ENCODE results near the gene PTPN21. TPM values are rescaled to one million over a fixed set of nuclear protein-coding genes. Genes with fewer than 3 reads are reported as not detected.

The PTPN21 gene
- 0.58 and 3.7 TPM in 2 replicates for total RNA-seq (2014; rRNA removed; shearing (Covaris generic); ENCODE audit: low replicate concordance)

DNA sequence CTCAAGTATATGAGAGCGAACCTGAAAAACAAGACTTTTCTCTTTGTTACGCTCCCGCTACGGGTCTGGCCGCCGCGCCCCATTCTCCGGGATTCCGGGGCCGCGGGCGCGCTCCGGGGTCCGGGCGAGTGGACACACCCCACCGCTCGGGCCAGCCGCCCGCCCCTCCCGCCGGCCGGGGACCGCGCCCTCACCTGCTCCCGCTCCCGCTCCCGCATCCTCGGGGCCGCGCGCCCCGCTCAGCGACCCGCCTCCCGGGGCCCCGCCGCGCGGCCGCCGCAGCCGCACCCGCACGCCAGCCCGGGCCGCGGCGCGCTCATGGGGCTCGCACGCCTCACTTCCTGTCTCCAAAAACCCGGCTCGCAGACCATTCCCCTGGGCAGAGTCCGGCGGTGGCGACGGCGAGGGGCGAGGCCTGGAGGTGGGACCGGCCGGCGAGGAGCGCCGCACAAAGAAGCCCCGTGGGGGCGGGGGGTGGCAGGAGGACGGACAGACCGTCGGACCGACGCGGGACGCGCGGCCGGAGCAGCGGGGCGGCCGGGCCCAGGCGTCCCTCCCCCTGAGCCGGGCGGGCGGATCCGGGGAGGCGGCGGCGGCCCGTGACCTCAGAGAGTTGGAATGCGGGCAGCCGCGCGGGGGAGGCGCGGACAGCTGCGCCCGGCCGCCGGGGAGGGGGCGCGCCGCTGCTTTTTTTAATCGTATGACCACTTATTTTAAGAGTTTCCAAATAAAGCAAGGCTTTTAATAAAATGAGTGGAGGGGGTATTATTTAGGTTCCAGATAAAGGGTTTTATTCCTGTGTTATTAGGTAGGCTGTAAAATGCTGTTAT, at the start of gene PTPN21:
Gene PTPN21, minus strand, starts transcription at position 551 of the 830 bp plus-strand sequence. CDS start 4,590 bp downstream, outside the sequence.
- in situ Hi-C loops (cut with HindIII; ENCODE audit: low pct_unique_long_range_greater_than_20kb, low sequenced_read_pairs), result no loop called here

DNA sequence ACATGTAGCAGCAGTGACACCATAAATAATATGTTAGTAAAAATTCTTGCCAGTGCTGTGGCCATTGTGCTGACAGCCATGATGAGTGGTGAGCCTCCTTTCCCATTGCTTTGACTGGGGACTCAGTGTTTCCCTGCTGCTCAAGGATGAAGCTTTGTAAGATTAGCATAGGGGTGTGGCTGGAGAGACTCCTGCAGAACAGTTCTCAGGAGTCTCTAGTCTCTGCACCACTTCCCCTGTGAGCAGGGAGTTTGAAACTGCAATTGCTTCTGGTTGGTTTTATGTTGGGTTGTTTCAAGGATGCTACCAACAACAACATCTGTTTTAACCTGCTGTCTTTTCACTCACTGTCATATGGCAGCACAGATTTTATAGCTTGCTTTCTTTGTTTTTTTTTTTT, 49.4 kb upstream of the PTPN21 start:
- no peak for DNase-seq (ENCODE audit: low read depth)
- in situ Hi-C loops (cut with HindIII; ENCODE audit: low pct_unique_long_range_greater_than_20kb, low sequenced_read_pairs), result no loop called here

More for the DNA sequence above, at the start of gene PTPN21:
- DNase-seq (ENCODE audit: low read depth), result peak; percentile 74

DNA sequence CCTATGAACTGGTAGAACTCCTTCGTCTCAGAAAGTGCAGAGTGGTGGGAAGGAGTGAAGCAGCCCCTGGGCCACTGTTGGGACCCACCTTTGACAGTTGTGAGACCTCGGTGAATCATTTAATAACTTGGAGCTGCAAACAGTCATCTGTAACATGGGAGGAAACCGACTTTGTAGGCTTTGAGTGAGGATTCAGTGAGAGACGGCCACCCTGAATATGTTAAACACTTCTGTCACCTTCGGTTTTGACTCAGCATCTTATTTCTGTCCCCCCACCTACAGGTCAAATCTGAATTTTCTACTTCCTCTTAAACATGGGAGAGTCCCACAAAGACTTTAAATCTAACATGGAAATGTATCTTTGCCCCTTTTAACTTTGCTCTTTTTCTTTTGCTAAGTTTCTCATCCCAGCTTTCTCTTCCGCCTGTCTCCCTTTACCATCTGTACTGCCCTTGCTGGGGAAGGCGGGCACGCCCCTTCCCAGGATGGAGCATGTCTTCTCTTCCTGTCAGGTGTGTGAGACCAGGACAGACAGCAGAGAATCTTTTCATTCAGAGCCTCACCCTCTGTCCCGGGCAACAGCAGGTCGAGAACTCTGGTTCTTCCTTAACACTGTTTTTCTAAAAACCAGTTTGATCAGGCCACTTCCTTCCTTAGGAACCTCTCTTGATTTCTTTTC, 45.1 kb upstream of the PTPN21 start:
- DNase-seq (ENCODE audit: low read depth), result no peak
- in situ Hi-C loops (cut with HindIII; ENCODE audit: low pct_unique_long_range_greater_than_20kb, low sequenced_read_pairs), result no loop called here

DNA sequence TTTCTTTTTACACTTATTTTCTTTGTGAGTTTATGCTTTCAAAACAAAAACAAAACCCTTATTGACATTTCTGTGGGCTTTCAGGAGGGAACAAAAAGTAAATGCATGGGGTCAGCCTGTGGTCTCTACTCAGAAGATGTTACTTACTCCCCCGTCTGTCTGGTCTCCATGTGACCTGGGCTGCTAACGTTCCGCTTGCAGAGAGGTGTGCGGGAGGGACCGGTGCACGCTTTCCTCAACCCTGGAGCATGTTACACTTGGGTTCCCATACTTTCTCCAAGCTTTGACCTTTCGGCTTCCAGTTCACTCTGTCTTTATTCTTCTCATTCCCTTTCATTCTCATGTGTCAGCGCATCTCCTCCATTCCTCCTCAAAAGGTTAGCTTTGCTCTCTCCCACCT, 44.5 kb upstream of the PTPN21 start:
- DNase-seq (ENCODE audit: low read depth), result no peak
- in situ Hi-C loops (cut with HindIII; ENCODE audit: low pct_unique_long_range_greater_than_20kb, low sequenced_read_pairs), result no loop called here

DNA sequence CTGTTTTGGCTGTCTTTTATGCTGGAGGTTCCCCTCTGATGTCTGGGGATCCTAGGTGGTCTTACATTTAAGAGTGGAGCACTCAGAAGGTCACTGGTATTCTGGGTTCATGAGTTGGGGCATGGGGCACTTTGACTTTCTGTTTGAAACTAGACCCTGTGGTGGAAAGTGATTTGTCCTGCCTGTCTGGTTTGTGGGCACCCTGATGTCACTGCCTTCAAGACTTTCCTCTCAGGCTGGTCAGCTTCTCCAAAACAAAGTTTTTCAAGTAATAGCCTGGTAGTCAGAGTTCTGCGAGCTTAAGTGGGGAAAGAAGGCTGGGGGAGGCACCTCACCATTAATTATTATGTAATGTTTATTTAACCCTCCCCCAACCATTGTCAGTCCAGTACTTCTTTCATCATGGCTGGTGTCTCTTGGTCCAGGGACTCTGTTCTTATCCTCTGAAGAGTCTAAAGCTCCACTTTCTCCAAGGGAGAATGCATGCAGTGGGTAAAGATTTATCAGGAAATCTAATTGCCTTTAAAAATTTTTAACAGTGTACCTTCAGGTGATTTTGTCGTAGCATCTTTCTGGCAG, 43.4 kb upstream of the PTPN21 start:
- in situ Hi-C loops (cut with HindIII; ENCODE audit: low pct_unique_long_range_greater_than_20kb, low sequenced_read_pairs), result no loop called here
- DNase-seq (ENCODE audit: low read depth), result no peak

DNA sequence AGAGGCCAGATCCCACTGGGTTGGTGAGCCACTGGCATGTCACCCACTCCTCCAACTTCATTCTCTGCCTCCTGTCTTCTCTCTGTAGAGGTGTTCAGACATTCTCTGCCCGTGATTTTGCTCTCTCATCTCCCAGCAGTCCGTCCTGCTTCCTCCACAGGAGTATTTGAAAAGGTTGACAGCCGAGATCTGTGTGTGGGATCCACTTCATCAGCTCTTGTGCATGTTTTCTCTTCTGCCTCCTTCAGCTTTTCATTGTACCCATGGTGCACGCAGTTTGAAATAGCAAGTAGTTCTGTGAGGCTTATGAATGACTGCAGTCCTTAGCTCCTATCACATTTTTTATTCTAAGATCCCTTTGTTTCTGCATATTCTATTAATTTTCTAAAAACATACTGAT, 42.8 kb upstream of the PTPN21 start:
- no peak for DNase-seq (ENCODE audit: low read depth)
- in situ Hi-C loops (cut with HindIII; ENCODE audit: low pct_unique_long_range_greater_than_20kb, low sequenced_read_pairs), result no loop called here

DNA sequence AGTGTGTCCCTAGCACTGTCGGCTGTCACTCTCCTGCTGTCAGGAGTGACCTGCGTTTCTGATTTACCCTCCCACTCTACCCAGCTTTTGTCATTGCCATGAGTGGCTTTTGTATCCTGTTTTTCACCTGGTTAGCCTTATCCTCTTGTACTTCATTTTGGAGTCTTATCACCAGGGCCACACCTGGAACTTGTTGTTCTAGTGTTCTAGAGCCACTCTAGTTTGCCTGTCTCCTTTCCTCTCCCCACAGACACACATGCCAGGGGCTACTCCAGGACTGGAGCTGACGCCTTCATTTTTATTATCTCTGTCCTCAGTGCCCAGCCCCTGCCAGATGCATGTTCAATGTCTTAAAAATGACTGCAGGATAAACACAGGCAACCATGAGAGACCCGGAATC, 42.2 kb upstream of the PTPN21 start:
- in situ Hi-C loops (cut with HindIII; ENCODE audit: low pct_unique_long_range_greater_than_20kb, low sequenced_read_pairs), result no loop called here
- no peak for DNase-seq (ENCODE audit: low read depth)

DNA sequence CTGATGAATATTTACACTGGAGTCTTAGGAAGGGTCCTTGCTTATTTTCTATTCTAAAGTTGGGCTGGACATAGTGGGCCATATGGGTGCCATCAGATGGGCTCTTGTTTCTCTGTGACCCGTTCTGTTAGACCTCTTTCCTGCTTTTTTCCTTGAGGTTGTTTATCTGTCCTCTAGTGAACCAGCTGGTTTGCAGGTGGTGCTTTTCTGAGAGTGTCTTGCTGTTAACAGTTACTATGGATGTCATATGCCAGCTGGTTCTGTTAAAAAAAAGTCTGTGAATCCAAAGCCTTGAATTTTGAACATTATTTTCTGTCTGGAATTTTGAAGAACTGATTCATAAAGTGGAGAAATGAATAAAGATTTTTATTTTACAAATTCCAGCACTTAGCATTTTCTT, 37.2 kb upstream of the PTPN21 start:
- in situ Hi-C loops (cut with HindIII; ENCODE audit: low pct_unique_long_range_greater_than_20kb, low sequenced_read_pairs), result no loop called here
- no peak for DNase-seq (ENCODE audit: low read depth)

DNA sequence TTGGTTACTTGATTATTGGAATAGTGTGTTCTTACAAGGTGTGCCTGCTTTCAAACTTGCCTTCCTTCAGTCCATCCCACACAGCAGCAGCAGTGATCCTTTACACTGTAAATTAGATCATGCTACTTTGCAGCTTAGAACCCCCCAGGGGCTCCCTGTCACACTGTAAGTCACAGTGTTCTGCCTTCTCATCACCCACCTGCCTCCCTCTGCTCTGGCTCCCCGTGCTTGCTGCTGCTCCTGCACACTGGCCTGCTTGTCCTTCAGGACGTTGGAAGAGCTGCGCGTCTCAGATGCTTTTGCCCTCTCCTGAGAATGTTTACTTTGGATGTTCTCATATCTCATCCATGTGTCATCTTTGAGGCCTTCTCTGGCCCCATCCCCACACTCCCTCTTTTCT, 35.4 kb upstream of the PTPN21 start:
- DNase-seq (ENCODE audit: low read depth), result no peak
- in situ Hi-C loops (cut with HindIII; ENCODE audit: low pct_unique_long_range_greater_than_20kb, low sequenced_read_pairs), result no loop called here

DNA sequence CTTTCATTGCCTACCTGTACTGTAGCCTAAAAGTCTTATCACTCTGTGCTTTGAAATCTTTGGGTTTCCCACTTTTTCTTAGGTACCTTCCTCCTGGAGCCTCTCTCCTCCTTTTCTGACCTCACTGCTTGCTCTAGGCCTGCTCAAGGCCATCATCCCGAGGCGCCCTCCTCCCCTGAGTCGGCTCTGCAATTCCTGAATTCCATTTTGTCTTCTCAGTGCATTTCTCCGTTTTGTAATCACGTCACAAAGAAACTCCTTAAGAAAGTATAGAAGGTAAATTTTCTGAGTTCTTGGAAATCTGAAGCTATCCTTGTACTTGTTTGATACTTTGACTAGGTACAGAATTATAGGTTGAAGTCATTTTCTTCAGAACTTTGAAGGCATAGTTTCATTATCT, 33.3 kb upstream of the PTPN21 start:
- no peak for DNase-seq (ENCODE audit: low read depth)
- in situ Hi-C loops (cut with HindIII; ENCODE audit: low pct_unique_long_range_greater_than_20kb, low sequenced_read_pairs), result no loop called here

DNA sequence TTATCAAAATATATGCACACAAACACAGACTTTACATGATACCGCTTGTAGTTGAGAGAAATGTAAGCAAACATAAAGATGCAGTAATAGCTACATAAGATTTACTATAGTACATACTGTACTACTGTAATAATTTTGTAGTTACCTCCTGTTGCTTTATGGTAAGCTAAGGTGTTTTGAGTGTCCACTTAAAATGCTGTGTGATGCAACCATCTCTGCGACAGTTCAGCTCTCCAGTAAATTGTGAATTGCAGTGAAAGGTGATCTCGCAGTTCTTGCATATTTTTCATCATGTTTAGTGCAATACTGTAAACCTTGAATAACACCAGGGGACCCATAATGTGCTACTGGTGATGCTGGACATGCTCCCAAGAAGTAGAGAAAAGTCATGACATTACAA, 29.6 kb upstream of the PTPN21 start:
- DNase-seq (ENCODE audit: low read depth), result no peak
- in situ Hi-C loops (cut with HindIII; ENCODE audit: low pct_unique_long_range_greater_than_20kb, low sequenced_read_pairs), result no loop called here

DNA sequence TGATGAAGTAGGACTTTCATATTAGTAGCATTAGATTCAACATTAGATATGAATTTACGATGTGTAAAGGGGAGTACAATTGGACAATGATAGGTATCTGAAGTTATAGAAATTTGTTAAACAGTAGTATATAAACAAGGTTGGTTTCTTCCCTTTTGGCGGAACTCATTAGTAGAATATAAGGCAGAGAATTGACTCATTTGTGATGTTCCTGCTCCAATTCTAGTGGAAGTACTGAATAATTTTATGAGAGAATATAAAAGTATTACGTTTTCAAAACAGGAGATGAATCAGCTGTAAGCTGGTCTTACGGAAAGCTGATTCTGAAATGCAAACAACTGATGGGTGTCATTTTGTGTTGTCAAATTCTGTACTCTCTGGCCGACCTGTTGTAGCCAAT, 21.4 kb upstream of the PTPN21 start:
- DNase-seq (ENCODE audit: low read depth), result no peak
- in situ Hi-C loops (cut with HindIII; ENCODE audit: low pct_unique_long_range_greater_than_20kb, low sequenced_read_pairs), result no loop called here

DNA sequence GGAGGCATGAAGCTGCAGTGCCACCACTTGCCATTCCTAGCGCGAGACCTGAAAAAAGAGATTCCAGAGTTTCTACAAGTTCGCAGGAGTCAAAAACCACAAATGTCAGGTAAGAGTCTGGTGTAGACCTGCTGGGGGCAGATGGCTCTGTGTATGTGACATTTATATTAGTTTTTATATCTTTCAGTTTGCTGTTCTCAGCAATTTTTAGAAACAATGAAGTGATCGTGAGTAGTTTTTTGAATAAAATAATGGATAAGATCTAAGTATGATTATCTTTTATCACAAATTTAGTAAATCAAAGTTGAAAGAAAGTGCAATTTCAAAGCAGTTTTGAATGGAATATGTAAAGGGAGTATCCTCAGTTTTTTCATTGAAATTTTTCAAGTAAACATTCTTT, 17.3 kb upstream of the PTPN21 start:
- in situ Hi-C loops (cut with HindIII; ENCODE audit: low pct_unique_long_range_greater_than_20kb, low sequenced_read_pairs), result no loop called here
- DNase-seq (ENCODE audit: low read depth), result no peak

DNA sequence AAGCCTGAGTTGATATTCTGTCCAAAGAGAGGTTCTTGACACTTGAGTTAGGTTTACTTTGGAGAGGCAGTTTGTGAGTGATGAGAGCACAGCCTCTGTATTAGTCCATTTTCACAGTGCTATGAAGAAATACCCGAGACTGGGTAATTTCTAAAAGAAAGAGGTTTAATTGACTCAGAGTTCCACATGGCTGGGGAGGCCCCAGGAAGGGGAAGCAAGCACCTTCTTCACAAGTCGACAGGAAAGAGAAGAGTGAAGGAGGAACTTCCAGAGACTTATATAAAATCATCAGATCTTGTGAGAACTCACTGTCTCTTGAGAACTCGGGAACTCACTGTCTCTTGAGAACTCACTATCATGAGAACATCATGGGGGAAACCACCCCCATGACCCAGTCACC, 13.4 kb upstream of the PTPN21 start:
- DNase-seq (ENCODE audit: low read depth), result no peak
- in situ Hi-C loops (cut with HindIII; ENCODE audit: low pct_unique_long_range_greater_than_20kb, low sequenced_read_pairs), result no loop called here

DNA sequence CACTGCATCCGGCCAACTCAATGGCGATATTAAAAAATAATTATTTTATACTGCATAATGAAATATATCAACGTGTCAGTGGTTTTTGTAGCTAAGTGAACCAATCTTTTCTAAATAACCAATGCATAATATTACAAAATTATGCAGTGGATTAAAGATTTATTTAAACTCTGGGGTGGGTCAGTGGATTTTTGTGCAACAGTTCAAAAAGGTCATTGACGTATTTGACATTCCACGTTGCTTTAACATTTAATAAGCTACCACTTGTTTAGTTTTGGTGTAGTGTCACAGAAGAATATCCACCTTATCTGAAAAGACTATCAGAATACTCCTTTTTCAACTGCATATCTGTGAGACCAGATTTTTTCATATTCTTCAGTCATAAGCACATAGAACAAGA, 10.6 kb upstream of the PTPN21 start:
- no peak for DNase-seq (ENCODE audit: low read depth)
- in situ Hi-C loops (cut with HindIII; ENCODE audit: low pct_unique_long_range_greater_than_20kb, low sequenced_read_pairs), result no loop called here

DNA sequence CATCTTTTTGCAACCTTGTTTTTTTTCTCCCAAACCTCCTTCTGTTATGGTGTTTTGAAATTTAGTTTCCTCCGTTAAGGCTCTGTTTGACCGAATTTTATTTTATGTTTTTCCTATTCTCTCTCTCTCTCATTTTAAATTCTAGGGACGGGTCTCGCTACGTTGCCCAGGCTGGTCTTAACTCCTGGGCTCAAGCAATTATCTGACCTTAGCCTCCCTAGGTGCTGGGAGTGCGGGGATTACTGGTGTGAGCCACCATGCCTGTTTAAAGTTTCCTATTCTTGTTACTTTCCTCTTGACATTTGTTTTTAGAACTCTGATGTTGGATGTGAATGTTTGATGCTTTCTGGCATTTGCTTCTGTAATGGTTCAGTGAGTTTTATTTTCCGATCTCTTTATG, 9.0 kb upstream of the PTPN21 start:
- DNase-seq (ENCODE audit: low read depth), result no peak
- in situ Hi-C loops (cut with HindIII; ENCODE audit: low pct_unique_long_range_greater_than_20kb, low sequenced_read_pairs), result no loop called here

DNA sequence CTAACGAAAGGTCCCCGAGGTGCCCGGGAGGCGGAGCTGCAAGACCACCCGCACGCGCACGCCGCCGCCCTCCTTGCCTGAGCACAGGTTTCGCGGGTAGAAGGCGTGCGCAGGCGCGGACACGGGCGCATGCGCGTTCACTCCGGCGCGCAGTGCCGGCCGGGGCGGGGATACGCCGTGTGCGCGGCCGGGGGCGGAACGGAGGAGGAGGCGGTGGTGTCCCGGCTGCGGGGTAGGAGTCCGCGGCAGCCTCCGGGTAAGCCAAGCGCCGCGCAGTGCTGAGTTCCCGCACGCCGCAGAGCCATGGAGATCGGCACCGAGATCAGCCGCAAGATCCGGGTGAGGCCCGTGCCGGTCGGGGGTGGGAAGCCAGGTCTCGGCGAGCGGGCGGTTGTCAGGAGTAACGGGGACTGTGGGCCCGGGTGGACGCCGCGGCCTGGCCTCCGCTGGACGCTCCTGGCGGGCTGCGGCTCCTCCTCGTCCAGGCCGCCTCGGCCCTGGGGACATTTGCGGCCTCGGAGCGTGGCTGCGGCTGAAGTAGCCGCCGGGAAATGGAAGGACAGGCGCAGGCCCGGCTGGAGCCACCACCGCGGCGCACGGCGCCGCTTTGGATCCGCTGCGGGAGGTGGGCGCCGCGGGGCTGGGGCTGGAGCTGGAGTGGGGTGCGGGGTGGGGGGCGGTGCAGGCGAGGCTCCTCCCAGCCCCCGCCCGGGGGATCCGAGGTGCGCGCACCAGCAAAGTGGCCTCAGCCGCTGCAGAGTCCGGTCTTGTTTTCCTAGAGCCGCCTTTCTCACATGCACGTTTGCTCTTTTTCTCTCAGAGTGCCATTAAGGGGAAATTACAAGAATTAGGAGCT, 8.3 kb upstream of the PTPN21 start, which contains the start of gene ZC3H14:
Gene ZC3H14, plus strand, starts transcription at position 207 of the 856 bp plus-strand sequence. Its CDS starts 97 bp downstream, at position 304.
- in situ Hi-C loops (cut with HindIII; ENCODE audit: low pct_unique_long_range_greater_than_20kb, low sequenced_read_pairs), result no loop called here
- DNase-seq (ENCODE audit: low read depth), result peak; percentile 85

DNA sequence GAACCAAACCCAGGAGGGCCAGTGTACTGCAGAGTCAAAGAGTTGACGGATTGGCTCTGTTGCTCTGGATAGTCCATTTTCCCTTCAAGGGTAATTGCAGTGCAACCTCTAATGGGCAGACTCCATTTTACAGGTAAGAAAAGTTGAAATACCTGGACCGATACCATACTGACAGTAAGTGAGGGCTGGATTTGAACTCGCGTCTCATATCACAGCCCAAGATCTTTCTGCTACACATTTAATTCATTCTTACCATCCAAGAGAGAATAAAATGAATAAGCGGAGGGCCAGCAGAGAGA, 7.7 kb upstream of the PTPN21 start:
- DNase-seq (ENCODE audit: low read depth), result no peak
- in situ Hi-C loops (cut with HindIII; ENCODE audit: low pct_unique_long_range_greater_than_20kb, low sequenced_read_pairs), result no loop called here

DNA sequence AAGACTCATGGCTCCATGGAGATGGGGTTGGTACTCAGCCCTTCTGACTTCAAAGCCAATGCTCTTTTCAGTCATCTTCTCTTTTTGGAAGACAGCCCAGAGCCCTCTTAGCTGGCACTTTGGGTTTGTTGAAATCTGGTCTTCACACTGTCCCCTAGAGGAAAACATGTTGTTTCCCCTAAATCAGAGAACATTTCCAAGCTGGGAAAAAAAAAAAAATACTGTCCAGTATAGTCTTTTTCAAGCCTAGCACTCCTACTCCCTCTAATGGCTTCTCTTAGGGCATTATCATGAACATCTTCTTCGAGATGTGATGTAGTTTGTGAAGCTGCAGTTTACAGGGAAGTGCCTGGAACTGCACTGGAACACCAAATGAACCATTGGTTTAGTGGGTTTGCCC, 5.0 kb upstream of the PTPN21 start:
- in situ Hi-C loops (cut with HindIII; ENCODE audit: low pct_unique_long_range_greater_than_20kb, low sequenced_read_pairs), result no loop called here
- no peak for DNase-seq (ENCODE audit: low read depth)
